Endometrium (tissue), 2 donors: ENCODE measurements around the gene MCRIP2.

ENCODE experiments used
- FAIRE-seq: peaks from 2 replicates; lab custom pipeline; 2012; peaks lifted over from hg19 to GRCh38; lab: Jason Lieb, UNC
- donor health status: control.
- donor health status: control.

The MCRIP2 gene

DNA sequence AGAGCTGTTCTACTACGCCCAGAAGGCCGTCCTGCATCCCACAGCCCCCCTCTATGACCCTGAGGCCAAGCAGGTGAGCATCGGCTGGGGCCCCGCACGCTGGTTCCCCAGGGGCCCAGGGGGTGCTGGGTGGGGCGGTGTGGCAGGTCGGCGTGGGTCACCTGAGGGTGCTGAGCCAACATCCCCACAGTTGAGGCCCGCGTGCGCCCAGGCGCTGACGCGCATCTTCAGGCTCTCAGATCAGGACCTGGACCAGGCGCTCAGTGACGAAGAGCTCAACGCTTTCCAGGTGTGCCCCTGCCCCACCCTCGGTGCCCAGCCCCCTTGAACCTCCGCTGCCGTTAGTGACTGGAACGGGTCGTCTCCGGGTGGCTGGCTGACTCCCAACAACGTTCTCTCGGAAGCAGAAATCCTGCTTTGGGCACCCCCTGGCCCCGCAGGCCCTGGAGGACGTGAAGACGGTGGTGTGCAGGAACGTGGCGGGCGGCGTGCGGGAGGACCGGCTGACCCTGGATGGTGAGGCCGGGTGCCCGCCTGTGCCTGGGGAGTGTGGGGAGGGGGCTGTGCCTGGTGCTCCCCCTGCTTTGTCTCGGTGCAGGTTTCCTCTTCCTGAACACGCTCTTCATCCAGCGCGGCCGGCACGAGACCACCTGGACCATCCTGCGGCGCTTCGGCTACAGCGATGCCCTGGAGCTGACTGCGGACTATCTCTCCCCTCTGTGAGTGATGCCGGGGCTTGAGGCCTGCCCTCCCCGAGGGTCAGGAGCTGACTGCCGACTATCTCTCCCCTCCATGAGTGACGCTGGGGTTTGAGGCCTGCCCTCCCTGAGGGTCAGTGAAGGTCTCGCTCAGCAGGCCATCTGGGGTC is 29.1 kb downstream of the MCRIP2 start:
- no peak for FAIRE-seq

DNA sequence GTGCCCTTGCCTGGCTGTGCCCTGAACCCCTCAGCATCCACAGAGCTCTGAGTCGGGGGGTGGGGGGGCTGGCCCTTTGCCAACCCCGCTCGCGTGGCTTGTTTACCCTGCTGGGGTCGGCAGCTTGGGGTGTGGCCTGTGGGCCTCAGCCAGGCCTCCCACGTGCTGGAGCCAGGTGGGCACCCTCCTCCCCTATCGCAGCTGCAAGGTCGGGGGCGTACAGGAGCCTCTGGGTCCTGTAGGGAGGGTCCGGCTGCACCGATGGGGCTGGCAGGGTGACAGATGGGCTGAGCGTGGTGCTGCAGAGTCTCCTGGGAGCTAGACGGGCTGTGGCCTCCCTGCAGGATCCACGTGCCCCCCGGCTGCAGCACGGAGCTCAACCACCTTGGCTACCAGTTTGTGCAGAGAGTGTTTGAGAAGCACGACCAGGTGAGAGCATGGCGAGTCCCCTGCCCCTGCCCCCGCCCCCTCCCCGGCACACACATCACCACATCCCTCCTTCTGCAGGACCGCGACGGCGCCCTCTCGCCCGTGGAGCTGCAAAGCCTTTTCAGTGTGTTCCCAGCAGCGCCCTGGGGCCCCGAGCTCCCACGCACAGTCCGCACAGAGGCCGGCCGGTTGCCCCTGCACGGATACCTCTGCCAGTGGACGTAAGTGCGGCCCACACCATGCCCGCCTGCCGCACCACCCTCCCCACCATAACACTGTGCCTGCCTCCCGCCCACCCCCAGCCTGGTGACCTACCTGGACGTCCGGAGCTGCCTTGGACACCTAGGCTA is 29.9 kb downstream of the MCRIP2 start:
- no peak for FAIRE-seq

DNA sequence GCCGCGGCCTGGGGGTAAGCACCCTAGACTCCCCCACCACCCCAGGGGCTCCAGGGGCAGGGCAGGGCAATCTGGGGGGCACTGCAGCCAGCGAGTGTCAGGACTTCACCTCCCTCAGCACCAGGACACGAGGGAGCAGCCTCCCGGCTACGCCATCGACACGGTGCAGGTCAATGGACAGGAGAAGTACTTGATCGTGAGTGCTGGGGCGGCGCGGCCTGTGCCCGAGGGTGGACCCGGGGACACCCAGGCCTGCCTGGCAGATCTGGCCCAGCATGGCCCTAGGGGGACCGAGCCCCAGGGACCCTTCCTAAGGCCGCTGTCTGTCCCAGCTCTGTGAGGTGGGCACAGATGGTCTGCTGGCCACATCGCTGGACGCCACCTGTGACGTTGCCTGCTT is 30.7 kb downstream of the MCRIP2 start:
- no peak for FAIRE-seq

DNA sequence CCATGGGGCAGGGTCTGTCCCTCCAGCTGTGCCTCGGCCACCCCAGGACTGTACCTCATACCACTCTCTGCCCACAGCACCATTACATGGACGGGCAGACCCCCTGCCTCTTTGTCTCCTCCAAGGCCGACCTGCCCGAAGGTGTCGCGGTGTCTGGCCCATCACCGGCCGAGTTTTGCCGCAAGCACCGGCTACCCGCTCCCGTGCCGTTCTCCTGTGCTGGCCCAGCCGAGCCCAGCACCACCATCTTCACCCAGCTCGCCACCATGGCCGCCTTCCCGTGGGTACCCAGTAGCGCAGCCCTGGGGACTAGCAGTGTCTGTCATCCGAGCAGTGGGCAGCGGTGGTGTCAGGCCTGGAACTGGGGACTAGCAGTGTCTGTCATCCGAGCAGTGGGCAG is 31.2 kb downstream of the MCRIP2 start:
- no peak for FAIRE-seq

DNA sequence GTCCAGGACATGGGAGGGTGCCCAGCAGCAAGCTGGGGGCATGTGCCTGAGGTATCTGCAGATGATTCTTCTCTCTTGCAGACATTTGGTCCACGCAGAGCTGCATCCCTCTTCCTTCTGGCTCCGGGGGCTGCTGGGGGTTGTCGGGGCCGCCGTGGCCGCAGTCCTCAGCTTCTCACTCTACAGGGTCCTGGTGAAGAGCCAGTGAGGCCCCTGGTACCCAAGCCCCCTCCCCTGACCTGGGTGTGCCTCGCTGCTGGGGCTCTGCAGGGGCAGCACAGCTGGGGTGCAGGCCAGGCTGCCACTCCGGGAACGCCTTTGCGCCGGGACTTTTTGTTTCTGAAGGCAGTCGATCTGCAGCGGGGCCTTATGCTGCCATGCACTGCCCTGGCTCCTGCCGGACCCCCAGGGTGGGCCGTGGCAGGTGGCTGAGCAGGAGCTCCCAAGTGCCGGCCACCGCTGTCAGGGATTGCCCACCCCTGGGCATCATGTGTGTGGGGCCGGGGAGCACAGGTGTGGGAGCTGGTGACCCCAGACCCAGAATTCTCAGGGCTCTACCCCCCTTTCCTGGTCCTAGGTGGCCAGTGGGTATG is 31.9 kb downstream of the MCRIP2 start:
- no peak for FAIRE-seq

DNA sequence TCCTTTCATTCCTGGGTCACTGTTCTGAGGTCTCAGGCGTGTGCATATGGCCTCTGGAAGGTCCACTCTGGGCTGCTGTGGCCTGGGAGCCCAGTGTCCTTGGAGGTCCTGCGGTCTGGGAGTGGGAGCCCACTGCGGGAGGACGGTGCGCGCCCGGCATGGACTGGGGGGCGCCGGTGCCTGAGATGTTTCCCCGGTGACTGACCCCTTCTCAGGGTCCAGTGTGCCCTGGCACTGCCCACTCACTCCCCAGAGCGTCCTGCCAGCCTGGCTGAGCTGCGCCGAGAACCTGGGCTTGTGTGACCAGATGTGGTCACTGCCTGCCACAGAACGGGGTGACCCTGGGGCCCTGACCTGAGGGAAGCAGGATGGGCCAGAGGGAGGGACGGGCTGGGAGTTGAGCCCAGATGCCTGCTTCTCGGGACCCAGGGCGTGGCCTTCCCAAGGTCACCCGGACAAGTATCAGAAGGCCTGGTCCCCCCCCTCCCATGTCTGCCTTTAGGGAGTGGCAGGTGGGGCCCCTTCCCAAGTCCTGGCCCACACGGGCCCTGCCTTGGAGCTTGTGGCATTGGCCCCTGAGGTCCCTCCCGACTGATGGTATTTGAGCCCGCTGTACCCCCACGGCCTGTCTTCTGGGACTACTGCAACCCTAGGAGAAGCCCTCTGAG is 32.7 kb downstream of the MCRIP2 start:
- FAIRE-seq, result no peak

DNA sequence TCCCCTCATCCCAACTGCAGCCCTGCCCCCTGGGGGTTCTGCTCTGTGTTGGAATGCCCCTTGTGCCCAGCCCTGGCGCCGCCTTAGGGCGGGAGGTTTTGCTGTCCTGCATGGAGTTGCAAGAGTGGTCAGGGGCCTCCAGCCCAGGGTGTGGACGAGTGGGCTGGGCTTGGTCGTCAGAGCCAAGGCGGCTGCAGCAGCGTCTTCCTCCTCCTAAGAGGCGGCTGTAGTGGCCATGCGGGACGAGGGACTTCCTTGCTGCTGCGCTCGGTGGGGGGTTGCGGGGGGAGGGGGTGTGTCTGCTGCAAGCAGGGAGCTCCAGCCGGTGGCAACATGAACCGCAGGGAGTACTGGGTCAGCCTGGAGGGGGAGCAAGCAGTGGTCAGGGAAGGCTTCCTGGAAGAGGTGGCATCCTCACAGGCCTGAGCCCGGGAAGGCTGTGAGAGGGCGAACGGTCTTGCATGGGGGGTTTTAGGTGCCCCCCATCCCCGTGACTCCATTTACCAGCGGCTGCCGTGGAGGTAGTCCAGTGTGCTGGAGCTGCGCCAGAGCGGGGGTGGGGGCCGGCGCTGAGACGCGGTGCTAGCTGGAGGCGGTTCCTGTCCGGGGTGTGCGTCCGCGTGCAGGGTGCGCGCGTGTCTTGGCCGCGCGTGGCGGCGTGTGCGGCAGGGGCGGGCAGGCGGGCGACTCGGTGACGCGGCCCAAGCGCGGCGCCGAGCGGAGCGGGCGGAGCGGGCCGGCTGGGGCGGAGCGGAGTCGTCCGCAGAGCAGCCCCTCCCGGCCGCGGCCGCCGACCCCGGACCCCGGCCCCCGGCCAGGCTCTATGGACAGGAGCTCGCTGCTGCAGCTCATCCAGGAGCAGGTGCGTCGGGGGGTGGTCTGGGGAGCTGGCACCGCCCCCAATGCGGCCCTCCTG is 33.6 kb downstream of the MCRIP2 start, which contains the start of gene RHBDL1:
TSS of gene RHBDL1 (plus strand) at position 704 of the 916 bp plus-strand sequence. CDS start at position 824, 120 bp downstream.
- FAIRE-seq, result no peak

DNA sequence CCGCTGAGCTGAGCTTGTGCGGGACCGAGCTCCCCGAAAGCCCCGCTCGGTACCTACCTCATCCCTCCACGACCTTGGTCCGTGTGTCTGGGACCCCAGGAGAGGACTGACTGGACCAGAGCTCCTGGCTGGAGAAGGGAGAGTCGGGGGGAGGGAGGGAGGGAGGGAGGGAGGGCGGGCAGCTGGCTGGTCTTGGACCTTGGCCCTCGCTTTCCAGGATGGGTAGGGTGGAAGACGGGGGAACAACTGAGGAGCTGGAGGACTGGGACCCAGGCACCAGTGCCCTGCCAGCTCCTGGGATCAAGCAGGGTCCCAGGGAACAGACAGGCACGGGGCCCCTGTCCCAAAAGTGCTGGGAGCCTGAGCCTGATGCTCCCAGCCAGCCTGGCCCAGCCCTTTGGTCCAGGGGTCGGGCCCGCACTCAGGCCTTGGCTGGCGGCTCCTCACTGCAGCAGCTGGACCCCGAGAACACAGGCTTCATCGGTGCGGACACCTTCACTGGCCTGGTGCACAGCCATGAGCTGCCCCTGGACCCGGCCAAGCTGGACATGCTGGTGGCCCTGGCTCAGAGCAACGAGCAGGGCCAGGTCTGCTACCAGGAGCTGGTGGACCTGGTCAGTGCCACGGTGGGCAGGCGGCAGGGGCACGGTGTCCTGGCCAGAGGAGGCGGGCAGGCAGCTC is 34.4 kb downstream of the MCRIP2 start:
- no peak for FAIRE-seq

DNA sequence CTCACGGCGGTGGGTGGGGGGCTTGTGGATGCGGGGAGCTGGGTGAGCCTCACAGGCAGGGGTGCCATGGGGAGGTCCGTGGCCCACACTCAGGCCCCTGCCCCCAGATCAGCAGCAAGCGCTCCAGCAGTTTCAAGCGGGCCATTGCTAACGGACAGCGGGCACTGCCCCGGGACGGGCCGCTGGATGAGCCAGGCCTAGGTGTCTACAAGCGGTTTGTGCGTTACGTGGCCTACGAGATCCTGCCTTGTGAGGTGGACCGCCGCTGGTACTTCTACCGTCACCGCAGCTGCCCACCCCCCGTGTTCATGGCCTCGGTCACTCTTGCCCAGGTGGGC is 34.9 kb downstream of the MCRIP2 start:
- no peak for FAIRE-seq

DNA sequence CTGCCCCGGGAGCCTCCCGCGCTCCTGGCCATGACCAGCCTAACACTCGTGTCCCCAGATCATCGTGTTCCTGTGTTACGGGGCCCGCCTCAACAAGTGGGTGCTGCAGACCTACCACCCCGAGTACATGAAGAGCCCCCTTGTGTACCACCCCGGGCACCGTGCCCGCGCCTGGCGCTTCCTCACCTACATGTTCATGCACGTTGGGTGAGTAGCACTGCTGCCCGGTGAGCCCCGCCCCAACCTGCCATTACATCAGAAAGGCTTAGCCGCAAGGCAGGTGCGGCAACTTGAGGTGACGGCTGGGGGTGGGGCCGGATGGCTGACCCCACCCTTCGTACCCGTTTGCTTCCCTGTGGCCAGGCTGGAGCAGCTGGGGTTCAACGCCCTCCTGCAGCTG is 35.3 kb downstream of the MCRIP2 start:
- FAIRE-seq, result no peak

DNA sequence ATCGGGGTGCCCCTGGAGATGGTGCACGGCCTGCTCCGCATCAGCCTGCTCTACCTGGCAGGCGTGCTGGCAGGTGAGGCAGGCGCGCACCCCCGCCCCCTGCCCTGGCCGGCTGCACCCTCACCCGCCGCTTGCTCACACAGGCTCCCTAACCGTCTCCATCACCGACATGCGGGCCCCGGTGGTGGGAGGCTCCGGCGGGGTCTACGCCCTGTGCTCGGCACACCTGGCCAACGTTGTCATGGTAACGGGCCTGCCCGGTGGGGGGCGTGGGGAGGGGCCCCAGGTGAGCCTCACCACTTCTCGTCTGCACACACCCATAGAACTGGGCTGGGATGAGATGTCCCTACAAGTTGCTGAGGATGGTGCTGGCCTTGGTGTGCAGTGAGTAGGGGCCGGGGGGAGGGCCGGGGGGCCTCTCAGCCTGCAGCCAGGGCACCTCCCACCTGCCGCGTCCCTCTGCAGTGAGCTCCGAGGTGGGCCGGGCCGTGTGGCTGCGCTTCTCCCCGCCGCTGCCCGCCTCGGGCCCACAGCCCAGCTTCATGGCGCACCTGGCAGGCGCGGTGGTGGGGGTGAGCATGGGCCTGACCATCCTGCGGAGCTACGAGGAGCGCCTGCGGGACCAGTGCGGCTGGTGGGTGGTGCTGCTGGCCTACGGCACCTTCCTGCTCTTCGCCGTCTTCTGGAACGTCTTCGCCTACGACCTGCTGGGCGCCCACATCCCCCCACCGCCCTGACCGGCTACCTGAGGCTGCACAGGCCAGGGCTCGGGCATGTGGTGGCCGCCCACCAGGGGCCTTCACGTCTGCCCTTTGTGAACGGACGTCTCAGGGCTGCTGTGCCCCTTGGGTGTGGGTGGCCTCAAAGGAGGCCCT is 35.9 kb downstream of the MCRIP2 start:
- FAIRE-seq, result no peak

DNA sequence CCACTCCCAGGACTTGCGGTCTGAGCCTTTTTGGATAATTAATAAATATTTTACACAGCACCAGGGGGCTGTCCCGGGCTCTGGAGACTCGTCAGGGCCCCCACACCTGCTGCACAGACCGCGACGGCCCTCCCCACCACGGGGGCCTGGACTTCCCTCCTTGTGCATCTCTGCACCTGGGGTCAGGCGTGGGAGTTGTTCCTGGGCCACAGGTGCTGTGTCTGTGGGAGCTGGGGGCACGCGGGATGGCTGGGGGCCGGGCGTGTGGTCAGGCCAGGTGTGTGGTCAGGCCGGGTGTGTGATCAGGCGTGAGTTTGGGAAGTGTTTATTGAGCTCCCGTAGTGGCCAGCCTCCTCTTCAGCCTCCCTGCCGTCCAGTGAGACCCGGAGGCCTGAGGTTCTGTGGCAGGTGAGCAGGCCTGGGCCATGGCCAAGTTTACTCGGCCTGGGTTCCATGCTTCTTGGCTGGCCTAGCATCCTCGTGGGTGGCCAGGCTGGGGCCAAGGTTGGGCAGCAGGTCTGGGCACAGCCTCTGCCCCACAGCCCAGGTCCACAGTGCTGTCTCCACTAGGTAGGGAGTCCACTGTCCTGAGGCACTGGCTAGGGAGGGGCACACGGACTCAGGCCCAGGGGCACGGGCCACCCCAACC is 36.7 kb downstream of the MCRIP2 start:
- no peak for FAIRE-seq

DNA sequence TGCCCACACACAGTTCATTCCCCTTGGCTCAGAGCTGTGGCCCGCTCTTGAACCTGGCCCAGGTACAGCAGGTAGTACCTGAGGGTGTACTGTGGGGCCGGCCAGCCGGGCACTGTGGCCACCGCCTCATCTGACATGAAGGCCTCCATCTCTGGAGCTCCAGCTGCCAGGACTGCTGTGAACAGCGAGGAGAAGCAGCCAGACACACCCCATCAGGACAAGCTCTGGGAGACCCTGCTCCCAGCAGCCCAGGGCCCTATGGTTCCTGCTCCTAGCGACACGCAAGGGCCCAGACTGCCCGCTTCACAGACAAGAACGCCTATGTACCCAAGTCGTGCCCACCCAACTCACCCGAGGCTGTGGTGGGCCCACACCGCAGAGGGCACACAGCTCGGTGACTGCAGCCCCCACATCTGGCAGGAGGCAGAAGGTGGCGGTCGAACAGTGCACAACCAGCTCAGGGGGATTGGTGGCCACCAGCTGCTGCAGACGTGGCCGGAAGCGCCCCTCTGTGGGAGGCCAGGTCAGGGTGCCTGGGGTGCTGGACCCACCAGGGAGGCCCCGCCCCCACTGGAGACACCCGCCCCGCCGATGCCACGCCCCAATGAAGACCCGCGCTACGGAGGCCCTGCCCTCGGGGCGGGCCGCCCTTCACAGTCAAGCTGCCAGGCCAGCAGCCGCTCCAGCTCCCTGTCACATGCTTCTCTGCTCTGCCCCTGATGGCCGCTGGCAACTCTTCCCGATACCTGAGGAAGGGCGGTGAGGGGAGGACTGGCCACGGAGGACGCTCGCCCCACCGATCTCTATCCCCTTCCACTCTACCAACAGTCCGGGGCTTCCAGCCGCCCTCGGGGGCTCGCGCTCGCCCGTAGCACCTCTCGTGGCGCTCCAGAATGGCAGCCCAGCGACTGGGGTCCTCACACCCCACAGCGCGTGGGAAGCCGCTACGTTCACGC is 37.5 kb downstream of the MCRIP2 start:
- FAIRE-seq, result no peak

DNA sequence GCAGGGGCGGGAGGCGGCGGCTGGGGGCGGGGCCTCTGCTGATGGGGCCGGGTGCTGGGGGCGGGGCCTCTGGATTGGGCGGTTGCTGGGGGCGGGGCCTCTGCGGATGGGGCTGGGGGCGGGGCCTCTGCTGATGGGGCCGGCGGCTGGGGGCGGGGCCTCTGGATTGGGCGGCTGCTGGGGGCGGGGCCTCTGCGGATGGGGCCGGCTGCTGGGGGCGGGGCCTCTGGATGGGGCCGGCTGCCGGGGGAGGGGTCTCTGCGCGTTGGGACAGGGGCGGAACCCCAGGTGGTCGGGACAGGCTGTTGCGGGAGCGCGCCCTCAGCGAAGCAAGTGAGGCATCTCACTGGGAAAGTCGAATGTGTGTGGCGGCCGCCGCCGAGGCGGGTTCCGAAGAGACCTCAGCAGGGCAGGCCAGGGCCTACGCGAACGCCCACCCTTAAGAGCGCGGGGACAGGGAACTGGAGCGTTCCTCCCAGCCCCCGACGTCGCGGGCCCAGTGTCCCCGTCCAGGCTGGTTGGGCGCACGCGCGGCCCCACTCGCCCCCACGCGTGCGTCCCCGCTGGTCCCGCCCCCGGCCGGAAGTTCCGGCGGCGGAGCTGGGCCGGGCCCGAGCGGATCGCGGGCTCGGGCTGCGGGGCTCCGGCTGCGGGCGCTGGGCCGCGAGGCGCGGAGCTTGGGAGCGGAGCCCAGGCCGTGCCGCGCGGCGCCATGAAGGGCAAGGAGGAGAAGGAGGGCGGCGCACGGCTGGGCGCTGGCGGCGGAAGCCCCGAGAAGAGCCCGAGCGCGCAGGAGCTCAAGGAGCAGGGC is 38.4 kb downstream of the MCRIP2 start, which contains the start of gene STUB1:
TSS of gene STUB1 (plus strand) at position 597 of the 811 bp plus-strand sequence. CDS start at position 713, 116 bp downstream.
- no peak for FAIRE-seq

DNA sequence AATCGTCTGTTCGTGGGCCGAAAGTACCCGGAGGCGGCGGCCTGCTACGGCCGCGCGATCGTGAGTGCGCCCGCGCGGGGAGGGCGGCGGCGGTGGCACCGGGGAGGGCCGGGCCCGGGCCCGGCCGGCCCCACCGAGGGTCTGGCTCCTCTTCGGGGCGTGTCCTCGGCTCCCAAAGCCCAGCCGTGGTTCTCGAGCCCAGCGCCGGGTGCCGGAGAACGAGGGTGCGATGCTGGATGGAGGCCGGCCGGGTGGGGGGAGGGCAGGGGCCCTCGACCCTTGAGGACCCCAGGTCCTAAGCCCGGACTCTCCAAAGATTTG is 39.0 kb downstream of the MCRIP2 start:
- FAIRE-seq, result no peak

DNA sequence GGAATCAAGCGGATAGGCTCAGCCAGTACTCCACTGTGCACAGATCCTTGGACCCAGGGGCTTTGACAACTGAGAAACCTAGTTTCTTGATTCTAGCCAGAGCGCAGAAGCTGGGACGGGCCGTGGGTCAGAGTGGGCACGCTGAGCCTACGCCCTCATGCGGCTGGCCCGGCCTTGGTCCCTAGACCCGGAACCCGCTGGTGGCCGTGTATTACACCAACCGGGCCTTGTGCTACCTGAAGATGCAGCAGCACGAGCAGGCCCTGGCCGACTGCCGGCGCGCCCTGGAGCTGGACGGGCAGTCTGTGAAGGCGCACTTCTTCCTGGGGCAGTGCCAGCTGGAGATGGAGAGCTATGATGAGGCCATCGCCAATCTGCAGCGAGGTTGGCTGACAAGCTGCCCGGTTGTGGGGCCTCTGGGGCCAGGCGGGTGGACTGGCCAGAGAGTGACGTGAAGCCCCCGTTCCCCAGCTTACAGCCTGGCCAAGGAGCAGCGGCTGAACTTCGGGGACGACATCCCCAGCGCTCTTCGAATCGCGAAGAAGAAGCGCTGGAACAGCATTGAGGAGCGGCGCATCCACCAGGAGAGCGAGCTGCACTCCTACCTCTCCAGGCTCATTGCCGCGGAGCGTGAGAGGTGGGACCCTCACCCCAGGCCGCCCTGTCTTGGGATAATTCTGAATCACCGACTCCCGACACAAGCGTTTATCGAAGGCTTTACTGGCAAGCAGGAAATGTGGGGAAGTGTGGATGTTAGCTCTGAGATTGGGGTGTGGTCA is 39.5 kb downstream of the MCRIP2 start:
- FAIRE-seq, result no peak
